Right renal pelvis (tissue), 4 donors: Measurements from ENCODE around the gene TTC23L. TPM values are rescaled to one million over a fixed set of nuclear protein-coding genes. Genes with fewer than 3 reads are reported as not detected.

Experiments
- polyA plus RNA-seq, 4 donors: library from polyadenylated mRNA; unstranded; fragments of 120-200 nt; gene quantifications; one replicate each; pipeline ENCODE4 v1.2.1, GENCODE V29; 2013; ENCODE audit not compliant: insufficient read length in 4 of 4

TTC23L gene
- polyA plus RNA-seq, 4 donors = 2.5 to 4.1 (median 3.3) TPM

Other genes starting within 250 kb of the TTC23L start
- gene RAI14, start 182.8 kb upstream of the TTC23L start, polyA plus RNA-seq = 100 to 1,000 TPM in 1 of 4 donors, 10 to 100 TPM in 3; 82.7 to 103 (median 95.2) TPM
- 10 to 100 TPM; 33.1 to 38.9 (median 37.0) TPM for gene RAD1, start 76.3 kb downstream of the TTC23L start, polyA plus RNA-seq
- 10 to 100 TPM; 49.7 to 66.1 (median 59.0) TPM for gene BRIX1, start 76.5 kb downstream of the TTC23L start, polyA plus RNA-seq
- 10 to 100 TPM; 70.2 to 77.2 (median 73.3) TPM for gene DNAJC21, start 90.4 kb downstream of the TTC23L start, polyA plus RNA-seq
- gene AGXT2, start 208.8 kb downstream of the TTC23L start, polyA plus RNA-seq = 10 to 100 TPM; 43.2 to 79.6 (median 50.2) TPM